ENCODE results near the gene EIF3C. TPM values are rescaled to one million over a fixed set of nuclear protein-coding genes. Genes with fewer than 3 reads are reported as not detected.

The EIF3C gene
- total RNA-seq, result 326 and 411 TPM in 2 replicates

GRCh38 chr16:28711220-28712083 is at the start of gene EIF3C:
Gene EIF3C, plus strand, starts transcription at chr16:28711464. Its CDS starts 223 bp downstream, at chr16:28711687.

GRCh38 chr16:28751487-28751886 is 40.2 kb downstream of the EIF3C start, which contains the start of gene NPIPB9:
Gene NPIPB9, plus strand, starts transcription at chr16:28751787.

Other genes starting within 250 kb of the EIF3C start
- gene NPIPB7, start 239.1 kb upstream of the EIF3C start, total RNA-seq, result not detected in 2 replicates
- 10.5 and 11.0 TPM in 2 replicates for gene CLN3, start 219.4 kb upstream of the EIF3C start, total RNA-seq
- gene APOBR, start 216.8 kb upstream of the EIF3C start, total RNA-seq, result not detected in 2 replicates
- not detected in 2 replicates for gene IL27, start 204.6 kb upstream of the EIF3C start, total RNA-seq
- under 0.01 and 1.6 TPM in 2 replicates for gene NUPR1, start 172.5 kb upstream of the EIF3C start, total RNA-seq
- 7.6 and 9.2 TPM in 2 replicates for gene SGF29, start 157.5 kb upstream of the EIF3C start, total RNA-seq
- gene SULT1A2, start 114.4 kb upstream of the EIF3C start, total RNA-seq, result 0.19 TPM in 1 of 2 replicates, not detected in the other
- 4.5 and 7.4 TPM in 2 replicates for gene SULT1A1, start 101.4 kb upstream of the EIF3C start, total RNA-seq
- gene NPIPB8, start 73.4 kb upstream of the EIF3C start, total RNA-seq, result 0.36 TPM in 1 of 2 replicates, not detected in the other
- gene NPIPB9, start 40.3 kb downstream of the EIF3C start, total RNA-seq, result 1.9 and 3.5 TPM in 2 replicates
- 26.7 and 39.5 TPM in 2 replicates for gene ATXN2L, start 111.5 kb downstream of the EIF3C start, total RNA-seq
- 148 and 160 TPM in 2 replicates for gene TUFM, start 134.9 kb downstream of the EIF3C start, total RNA-seq
- 7.3 and 13.4 TPM in 2 replicates for gene SH2B1, start 152.4 kb downstream of the EIF3C start, total RNA-seq
- 0.09 and 0.56 TPM in 2 replicates for gene ATP2A1, start 167.0 kb downstream of the EIF3C start, total RNA-seq
- 44.0 and 48.0 TPM in 2 replicates for gene RABEP2, start 213.8 kb downstream of the EIF3C start, total RNA-seq
- not detected in 2 replicates for gene CD19, start 220.5 kb downstream of the EIF3C start, total RNA-seq
- 17.5 and 19.9 TPM in 2 replicates for gene NFATC2IP, start 239.5 kb downstream of the EIF3C start, total RNA-seq